Caco-2 (cell line): ENCODE measurements around the gene CATSPERZ. TPM values are rescaled to one million over a fixed set of nuclear protein-coding genes. Genes with fewer than 3 reads are reported as not detected.

Experiments used
- BruUV-seq: library from RNA; stranded (reverse); fragments of 400-500 nt; replicated peaks from 2 replicates; lab custom pipeline; 2021; lab: Mats Ljungman, UMichigan
- CTCF ChIA-PET: fragments of 300-600 bp; sonication (Branson Sonifier 250); formaldehyde crosslinking; loops from one replicate; lab custom pipeline; 2022; ENCODE audit warnings: antibody characterized with exemption; lab: Charles Lee
- POLR2A ChIA-PET: fragments of 300-600 bp; sonication (Branson Sonifier 250); formaldehyde crosslinking; loops from one replicate; lab custom pipeline; 2022; ENCODE audit warnings: antibody characterized with exemption; lab: Charles Lee
- DNase-seq, 2 experiments: peaks; one replicate each; pipeline versions ENCODE4 v3.0.0 to v3.0.0-alpha.2; 2020 to 2022
- H3K27me3 ChIP-seq: replicated peaks from 2 replicates; pipeline ENCODE4 v1.6.0; 2011; ENCODE audit warnings: low read length; ENCODE audit not compliant: control insufficient read depth, insufficient read depth
- H3K36me3 ChIP-seq: 2 replicates; pipeline ENCODE4 v1.5.1; 2011; ENCODE audit warnings: low read length; ENCODE audit not compliant: control insufficient read depth, insufficient read depth
- H3K4me1 ChIP-seq: fragments of 250-450 bp; sonication (Bioruptor Pico); 2 replicates; pipeline ENCODE4 v1.5.1; 2020; ENCODE audit warnings: mild to moderate bottlenecking
- H3K4me3 ChIP-seq: 2 replicates; pipeline ENCODE4 v1.5.1; 2011; ENCODE audit warnings: low read depth, mild to moderate bottlenecking, control low read depth, low read length
- H3K9me3 ChIP-seq: fragments of 250-450 bp; sonication (Bioruptor Pico); 2 replicates; pipeline ENCODE4 v1.5.1; 2020; ENCODE audit warnings: mild to moderate bottlenecking, moderate library complexity
- H3K27ac Mint-ChIP-seq: one replicate; pipeline ENCODE4 v1.8.0; 2022; ENCODE audit warnings: mixed read lengths; ENCODE audit not compliant: unreplicated experiment
- H3K27me3 Mint-ChIP-seq: one replicate; pipeline ENCODE4 v1.8.0; 2022; ENCODE audit warnings: mixed read lengths; ENCODE audit not compliant: insufficient read depth, unreplicated experiment
- H3K36me3 Mint-ChIP-seq: one replicate; pipeline ENCODE4 v1.8.0; 2022; ENCODE audit warnings: mild to moderate bottlenecking, mixed read lengths; ENCODE audit not compliant: insufficient read depth, unreplicated experiment
- H3K4me1 Mint-ChIP-seq: one replicate; pipeline ENCODE4 v1.8.0; 2022; ENCODE audit warnings: low read depth, mixed read lengths; ENCODE audit not compliant: unreplicated experiment
- H3K4me3 Mint-ChIP-seq: one replicate; pipeline ENCODE4 v1.8.0; 2022; ENCODE audit warnings: mild to moderate bottlenecking, moderate library complexity, mixed read lengths; ENCODE audit not compliant: unreplicated experiment
- H3K9me3 Mint-ChIP-seq: one replicate; pipeline ENCODE4 v1.8.0; 2022; ENCODE audit warnings: mixed read lengths; ENCODE audit not compliant: unreplicated experiment
- CTCF ChIP-seq, 2 experiments: fragments of 200-600 bp in 1 of 2; IDR thresholded peaks; 1 replicate in 1 of 2; 2 replicates in 1 of 2; pipeline versions ENCODE4 v1.5.1 to v1.8.0; 2011 to 2022; ENCODE audit warnings: antibody characterized with exemption in 1 of 2, control low read depth in 1 of 2, inconsistent platforms in 1 of 2, low read depth in 1 of 2, low read length in 1 of 2, mild to moderate bottlenecking in 1 of 2, moderate library complexity in 1 of 2; ENCODE audit not compliant: insufficient read depth in 1 of 2, severe bottlenecking in 1 of 2, unreplicated experiment in 1 of 2
- intact Hi-C: fragments of 100-400 bp; cut with micrococcal nuclease; formaldehyde crosslinking; loops from one replicate; pipeline ENCODE4 v1.10.0; 2022; ENCODE audit not compliant: unreplicated experiment
- total RNA-seq: library from RNA; stranded (reverse); gene quantifications from 2 replicates; pipeline ENCODE4 v1.2.3, GENCODE V29; 2022

The CATSPERZ gene
- total RNA-seq, 1 experiment from 2014 or later: 12.8 TPM

- CTCF ChIA-PET: interaction anchor here (0.7 kb wide), 1 partner anchor 41 kb away, joined by 3 read pairs; no protein-coding TSS in a partner anchor
These were observed 13.5 kb downstream of the CATSPERZ start for GRCh38 chr11:64313491-64314145.

GRCh38 chr11:64314146-64314804 lies 14.1 kb downstream of the CATSPERZ start:
- H3K4me3 Mint-ChIP-seq: no peak overlapping the region
- no peak overlapping the region for H3K27ac Mint-ChIP-seq

More at GRCh38 chr11:64313491-64314145, 13.5 kb downstream of the CATSPERZ start:
- no peak overlapping the region for H3K4me3 ChIP-seq
- TF ChIP-seq CTCF (IDR thresholded peaks at IDR 0.05; ENCODE audit: insufficient read depth in 1 of 2, low read depth in 1 of 2, low read length in 1 of 2, severe bottlenecking in 1 of 2, unreplicated experiment in 1 of 2): no peak
- DNase-seq: no peak
- peaks cover 16% of the 10 kb centered on the region for H3K4me1 Mint-ChIP-seq
- no peak overlapping the region for H3K4me3 Mint-ChIP-seq
- H3K9me3 ChIP-seq: no peaks in the 10 kb centered on the region
- H3K27me3 ChIP-seq: no peaks in the 10 kb centered on the region
- no TSS peak for BruUV-seq
- intact Hi-C loops: no loop called here
- peaks cover 69% of the 10 kb centered on the region for H3K36me3 Mint-ChIP-seq
- POLR2A ChIA-PET: no interaction called here
- no peaks in the 10 kb centered on the region for H3K27me3 Mint-ChIP-seq
- peaks cover 4% of the 10 kb centered on the region; the same call in 1 of the 2 replicates for H3K36me3 ChIP-seq
- peak overlapping the region; percentile 33 for H3K27ac Mint-ChIP-seq
- H3K9me3 Mint-ChIP-seq: no peaks in the 10 kb centered on the region
- peaks cover 13% of the 10 kb centered on the region for H3K4me1 ChIP-seq

More at GRCh38 chr11:64314146-64314804, 14.1 kb downstream of the CATSPERZ start:
- H3K27me3 Mint-ChIP-seq: no peaks in the 10 kb centered on the region
- Histone ChIP-seq H3K4me3 (no peak overlapping the region), H3K4me1 (peaks cover 18% of the 10 kb centered on the region), H3K9me3 (no peaks in the 10 kb centered on the region), H3K36me3 (peaks cover 4% of the 10 kb centered on the region; the same call in 1 of the 2 replicates), H3K27me3 (no peaks in the 10 kb centered on the region)
- BruUV-seq: no TSS peak
- peaks cover 22% of the 10 kb centered on the region for H3K4me1 Mint-ChIP-seq
- ChIA-PET CTCF (interaction anchor here (0.7 kb wide), 2 partner anchors 9 to 41 kb away, joined by 3 read pairs; partner anchors contain the start of gene ESRRA), POLR2A (no interaction called here)
- intact Hi-C loops: no loop called here
- no peaks in the 10 kb centered on the region for H3K9me3 Mint-ChIP-seq
- no peak for TF ChIP-seq CTCF (IDR thresholded peaks at IDR 0.05; ENCODE audit: insufficient read depth in 1 of 2, low read depth in 1 of 2, low read length in 1 of 2, severe bottlenecking in 1 of 2, unreplicated experiment in 1 of 2)
- no peak for DNase-seq
- peaks cover 76% of the 10 kb centered on the region for H3K36me3 Mint-ChIP-seq
